Measurements from ENCODE around the gene SCYGR5.

DNA sequence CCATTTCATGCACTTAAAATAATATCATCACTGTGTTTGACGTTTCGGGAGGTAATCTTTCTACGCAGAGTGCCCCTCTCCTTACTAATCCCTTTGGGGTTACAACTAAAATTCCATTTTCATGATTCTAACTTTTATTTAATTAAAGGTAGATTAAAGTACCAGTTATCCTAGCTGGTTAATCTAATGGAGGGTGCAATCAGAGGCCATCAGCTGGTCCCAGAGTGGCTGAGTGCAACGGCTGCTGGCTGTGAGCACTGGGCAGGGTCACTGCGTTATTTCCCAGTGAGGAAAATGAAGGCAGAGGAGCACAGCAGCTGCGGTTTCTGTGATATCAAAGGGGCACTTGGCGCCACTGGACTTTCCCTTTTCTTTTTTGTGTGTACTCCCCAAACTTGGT, 37.2 kb upstream of the SCYGR5 start:
- TF ChIP-seq, protein P1, sequence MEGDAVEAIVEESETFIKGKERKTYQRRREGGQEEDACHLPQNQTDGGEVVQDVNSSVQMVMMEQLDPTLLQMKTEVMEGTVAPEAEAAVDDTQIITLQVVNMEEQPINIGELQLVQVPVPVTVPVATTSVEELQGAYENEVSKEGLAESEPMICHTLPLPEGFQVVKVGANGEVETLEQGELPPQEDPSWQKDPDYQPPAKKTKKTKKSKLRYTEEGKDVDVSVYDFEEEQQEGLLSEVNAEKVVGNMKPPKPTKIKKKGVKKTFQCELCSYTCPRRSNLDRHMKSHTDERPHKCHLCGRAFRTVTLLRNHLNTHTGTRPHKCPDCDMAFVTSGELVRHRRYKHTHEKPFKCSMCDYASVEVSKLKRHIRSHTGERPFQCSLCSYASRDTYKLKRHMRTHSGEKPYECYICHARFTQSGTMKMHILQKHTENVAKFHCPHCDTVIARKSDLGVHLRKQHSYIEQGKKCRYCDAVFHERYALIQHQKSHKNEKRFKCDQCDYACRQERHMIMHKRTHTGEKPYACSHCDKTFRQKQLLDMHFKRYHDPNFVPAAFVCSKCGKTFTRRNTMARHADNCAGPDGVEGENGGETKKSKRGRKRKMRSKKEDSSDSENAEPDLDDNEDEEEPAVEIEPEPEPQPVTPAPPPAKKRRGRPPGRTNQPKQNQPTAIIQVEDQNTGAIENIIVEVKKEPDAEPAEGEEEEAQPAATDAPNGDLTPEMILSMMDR (IDR thresholded peaks at IDR 0.05 in 2 of 3, conservative IDR thresholded peaks at IDR 0.05 in 1 of 3; ENCODE audit: borderline replicate concordance in 1 of 3, insufficient read depth in 1 of 3, low read depth in 2 of 3, low read length in 2 of 3), result no peak
- TF ChIP-seq SP1 (IDR thresholded peaks at IDR 0.05; ENCODE audit: low read depth) (no peak), CBX3 (IDR thresholded peaks at IDR 0.05; ENCODE audit: low read depth) (no peak), TCF7L2 (IDR thresholded peaks at IDR 0.05; ENCODE audit: borderline replicate concordance, extremely low read depth, insufficient read depth, insufficient read length) (no peak), POLR2AphosphoS5 (IDR thresholded peaks at IDR 0.05; ENCODE audit: low read depth, low read length) (no peak), EZH2 (IDR thresholded peaks at IDR 0.05) (no peak), EZH2phosphoT487 (IDR thresholded peaks at IDR 0.05; ENCODE audit: borderline replicate concordance) (no peak), POLR2A (IDR thresholded peaks at IDR 0.05; ENCODE audit: borderline replicate concordance, extremely low read depth, insufficient read depth, insufficient read length) (no peak), RAD21 (IDR thresholded peaks at IDR 0.05; ENCODE audit: low read depth) (no peak), YY1 (IDR thresholded peaks at IDR 0.05; ENCODE audit: extremely low read depth, insufficient replicate concordance, low read depth, low read length) (no peak), ELF1 (IDR thresholded peaks at IDR 0.05; ENCODE audit: borderline replicate concordance, low read depth) (no peak), ZNF274 (IDR thresholded peaks at IDR 0.05; ENCODE audit: low read depth, low read length) (no peak)
- TF ChIP-seq, protein P2, sequence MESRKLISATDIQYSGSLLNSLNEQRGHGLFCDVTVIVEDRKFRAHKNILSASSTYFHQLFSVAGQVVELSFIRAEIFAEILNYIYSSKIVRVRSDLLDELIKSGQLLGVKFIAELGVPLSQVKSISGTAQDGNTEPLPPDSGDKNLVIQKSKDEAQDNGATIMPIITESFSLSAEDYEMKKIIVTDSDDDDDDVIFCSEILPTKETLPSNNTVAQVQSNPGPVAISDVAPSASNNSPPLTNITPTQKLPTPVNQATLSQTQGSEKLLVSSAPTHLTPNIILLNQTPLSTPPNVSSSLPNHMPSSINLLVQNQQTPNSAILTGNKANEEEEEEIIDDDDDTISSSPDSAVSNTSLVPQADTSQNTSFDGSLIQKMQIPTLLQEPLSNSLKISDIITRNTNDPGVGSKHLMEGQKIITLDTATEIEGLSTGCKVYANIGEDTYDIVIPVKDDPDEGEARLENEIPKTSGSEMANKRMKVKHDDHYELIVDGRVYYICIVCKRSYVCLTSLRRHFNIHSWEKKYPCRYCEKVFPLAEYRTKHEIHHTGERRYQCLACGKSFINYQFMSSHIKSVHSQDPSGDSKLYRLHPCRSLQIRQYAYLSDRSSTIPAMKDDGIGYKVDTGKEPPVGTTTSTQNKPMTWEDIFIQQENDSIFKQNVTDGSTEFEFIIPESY (IDR thresholded peaks at IDR 0.05; ENCODE audit: extremely low read depth, insufficient replicate concordance, low read length), result no peak
- TF ChIP-seq, protein P3, sequence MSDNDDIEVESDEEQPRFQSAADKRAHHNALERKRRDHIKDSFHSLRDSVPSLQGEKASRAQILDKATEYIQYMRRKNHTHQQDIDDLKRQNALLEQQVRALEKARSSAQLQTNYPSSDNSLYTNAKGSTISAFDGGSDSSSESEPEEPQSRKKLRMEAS (IDR thresholded peaks at IDR 0.05), result no peak

All from HCT116 (cell line).